OCI-LY1 (cell line): ENCODE results near the gene CPLX1.

Experiments
- H2AFZ ChIP-seq: fragments of 200-600 bp; sonication (generic), shearing (Covaris generic); 2 replicates; pipeline ENCODE4 v1.6.0; 2014; ENCODE audit warnings: antibody characterized with exemption, mild to moderate bottlenecking, low read length
- H3F3A ChIP-seq: fragments of 200-600 bp; sonication (generic), shearing (Covaris generic); 2 replicates; pipeline ENCODE4 v1.6.0; 2014; ENCODE audit warnings: mild to moderate bottlenecking, antibody characterized with exemption, low read length, moderate library complexity; ENCODE audit not compliant: insufficient read depth
- H3K27ac ChIP-seq: fragments of 200-600 bp; sonication (generic); 2 replicates; pipeline ENCODE4 v1.5.1; 2014; ENCODE audit warnings: low read length, mixed run types, mild to moderate bottlenecking, low read depth; ENCODE audit not compliant: poor library complexity, severe bottlenecking
- H3K27me3 ChIP-seq: fragments of 200-600 bp; sonication (generic); 2 replicates; pipeline ENCODE4 v1.6.0; 2014; ENCODE audit warnings: antibody characterized with exemption, mild to moderate bottlenecking, low read length, moderate library complexity; ENCODE audit not compliant: insufficient read depth
- H3K36me3 ChIP-seq: fragments of 200-600 bp; sonication (generic); 2 replicates; pipeline ENCODE4 v1.6.1; 2014; ENCODE audit warnings: mild to moderate bottlenecking, antibody characterized with exemption, low read length, moderate library complexity, mixed read lengths; ENCODE audit not compliant: insufficient read depth
- H3K4me1 ChIP-seq: fragments of 200-600 bp; sonication (generic); 2 replicates; pipeline ENCODE4 v1.5.1; 2014; ENCODE audit warnings: mild to moderate bottlenecking, low read length, moderate library complexity; ENCODE audit not compliant: insufficient read depth, severe bottlenecking
- H3K4me2 ChIP-seq: fragments of 200-600 bp; sonication (generic), shearing (Covaris generic); 2 replicates; pipeline ENCODE4 v1.6.1; 2014; ENCODE audit warnings: low read length
- H3K4me3 ChIP-seq: fragments of 200-600 bp; sonication (generic); 2 replicates; pipeline ENCODE4 v1.5.1; 2014; ENCODE audit warnings: low read length, low read depth, mild to moderate bottlenecking, mixed read lengths; ENCODE audit not compliant: poor library complexity, severe bottlenecking
- H3K79me2 ChIP-seq: fragments of 200-600 bp; shearing (Covaris generic); 2 replicates; pipeline ENCODE4 v1.6.1; 2016; ENCODE audit warnings: mixed run types, low read length, mixed read lengths; ENCODE audit not compliant: insufficient read depth
- H3K9ac ChIP-seq: fragments of 200-600 bp; sonication (generic), shearing (Covaris generic); 2 replicates; pipeline ENCODE4 v1.6.1; 2014; ENCODE audit warnings: mild to moderate bottlenecking, low read length, mixed read lengths
- H3K9me2 ChIP-seq: fragments of 200-600 bp; sonication (generic), shearing (Covaris generic); 2 replicates; pipeline ENCODE4 v1.6.1; 2014; ENCODE audit warnings: low read depth, mild to moderate bottlenecking, low read length, mixed read lengths
- H3K9me3 ChIP-seq: fragments of 200-600 bp; shearing (Covaris generic); 2 replicates; pipeline ENCODE4 v1.6.1; 2014; ENCODE audit warnings: low read length, mixed read lengths
- H4K20me1 ChIP-seq: fragments of 200-600 bp; sonication (generic), shearing (Covaris generic); 2 replicates; pipeline ENCODE4 v1.6.0; 2016; ENCODE audit warnings: mild to moderate bottlenecking, low read length; ENCODE audit not compliant: insufficient read depth
- CTCF ChIP-seq: fragments of 200-600 bp; sonication (generic), shearing (Covaris generic); IDR thresholded peaks from 2 replicates; pipeline ENCODE4 v1.5.1; 2017; ENCODE audit warnings: mild to moderate bottlenecking, antibody characterized with exemption, low read length, moderate library complexity, mixed read lengths
- EZH2 ChIP-seq: fragments of 200-600 bp; sonication (generic), shearing (Covaris generic); IDR thresholded peaks from 2 replicates; pipeline ENCODE4 v1.8.0; 2017; ENCODE audit warnings: borderline replicate concordance, mixed run types, mild to moderate bottlenecking, antibody characterized with exemption, low read length, moderate library complexity, mixed read lengths

Gene CPLX1

GRCh38 chr4:825971-826330 lies at the start of gene CPLX1:
CPLX1 (minus strand) TSS chr4:826129; CDS start chr4:824522, 1,607 bp downstream.
- Histone ChIP-seq H3K4me1 (no peaks in the 10 kb centered on the region), H3K4me3 (peak within 1 kb of the TSS; percentile 45), H3K4me2 (peak within 1 kb of the TSS; percentile 48), H3K27me3 (no peaks in the 10 kb centered on the region), H3K9me3 (no peaks in the 10 kb centered on the region), H3K9ac (no peak within 1 kb of the TSS), H3K9me2 (no peaks in the 10 kb centered on the region), H3F3A (no peaks in the 10 kb centered on the region), H2AFZ (no peak within 1 kb of the TSS), H3K79me2 (no peaks in the 10 kb centered on the region), H3K27ac (no peak within 1 kb of the TSS), H3K36me3 (no peaks in the 10 kb centered on the region), H4K20me1 (no peaks in the 10 kb centered on the region)
- no peak for TF ChIP-seq EZH2
- TF ChIP-seq CTCF = no peak

- H4K20me1 ChIP-seq = no peaks in the 10 kb centered on the region
- no peak overlapping the region for H2AFZ ChIP-seq
- no peaks in the 10 kb centered on the region for H3F3A ChIP-seq
- no peak overlapping the region for H3K9ac ChIP-seq
- no peaks in the 10 kb centered on the region for H3K79me2 ChIP-seq
- no peaks in the 10 kb centered on the region for H3K9me3 ChIP-seq
- H3K4me3 ChIP-seq = no peak overlapping the region
- H3K27ac ChIP-seq = no peak overlapping the region
- H3K4me1 ChIP-seq = no peaks in the 10 kb centered on the region
- TF ChIP-seq EZH2 (no peak), CTCF (no peak)
- H3K36me3 ChIP-seq = peaks cover 6% of the 10 kb centered on the region; the same call in 1 of the 2 replicates
- no peaks in the 10 kb centered on the region for H3K9me2 ChIP-seq
- H3K27me3 ChIP-seq = no peaks in the 10 kb centered on the region
- no peak overlapping the region for H3K4me2 ChIP-seq
Measured at GRCh38 chr4:874971-875817, 49.3 kb upstream of the CPLX1 start.

GRCh38 chr4:874056-874455 lies 48.1 kb upstream of the CPLX1 start:
- no peaks in the 10 kb centered on the region for H3K9me2 ChIP-seq
- TF ChIP-seq CTCF (no peak), EZH2 (no peak)
- no peak overlapping the region for H3K9ac ChIP-seq
- H3K79me2 ChIP-seq = no peaks in the 10 kb centered on the region
- no peaks in the 10 kb centered on the region for H3K4me1 ChIP-seq
- no peak overlapping the region for H3K27ac ChIP-seq
- no peak overlapping the region for H3K4me2 ChIP-seq
- no peaks in the 10 kb centered on the region for H3F3A ChIP-seq
- H3K27me3 ChIP-seq = no peaks in the 10 kb centered on the region
- no peaks in the 10 kb centered on the region for H3K9me3 ChIP-seq
- no peak overlapping the region for H3K4me3 ChIP-seq
- no peaks in the 10 kb centered on the region for H4K20me1 ChIP-seq
- peaks cover 2% of the 10 kb centered on the region for H3K36me3 ChIP-seq
- no peak overlapping the region for H2AFZ ChIP-seq
